NB4 (cell line): Measurements from ENCODE around the gene OS9.

Experiments used
- CTCF ChIP-seq: IDR thresholded peaks from one replicate; pipeline ENCODE4 v1.5.1; 2012; ENCODE audit warnings: low read depth, low read length
- POLR2A ChIP-seq: IDR thresholded peaks from 2 replicates; pipeline ENCODE4 v1.6.1; 2011; ENCODE audit warnings: mild to moderate bottlenecking; ENCODE audit not compliant: insufficient read length; ENCODE audit errors: extremely low read depth
- TF ChIP-seq, protein P1 (sequence below): IDR thresholded peaks from 2 replicates; pipeline ENCODE4 v1.6.1; 2011; ENCODE audit warnings: low read depth, low read length

DNA sequence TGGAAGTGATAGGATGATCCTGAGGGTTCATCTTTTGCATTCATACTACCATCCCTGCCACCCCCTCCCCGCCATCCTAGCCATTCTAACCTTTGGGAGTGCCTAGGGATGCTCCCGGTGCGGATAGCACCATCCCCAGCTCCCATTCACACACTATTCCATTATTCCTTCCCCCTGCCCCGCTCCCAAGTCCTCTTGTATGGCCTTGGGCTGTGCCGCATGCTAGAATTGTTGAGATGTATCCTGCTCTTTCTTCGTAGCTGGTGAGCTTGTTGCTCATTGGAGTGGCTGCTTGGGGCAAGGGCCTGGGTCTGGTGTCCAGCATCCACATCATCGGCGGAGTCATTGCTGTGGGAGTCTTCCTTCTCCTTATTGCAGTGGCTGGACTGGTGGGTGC lies 51.6 kb downstream of the OS9 start:
- TF ChIP-seq CTCF (no peak), POLR2A (no peak)
- TF ChIP-seq, protein P1, sequence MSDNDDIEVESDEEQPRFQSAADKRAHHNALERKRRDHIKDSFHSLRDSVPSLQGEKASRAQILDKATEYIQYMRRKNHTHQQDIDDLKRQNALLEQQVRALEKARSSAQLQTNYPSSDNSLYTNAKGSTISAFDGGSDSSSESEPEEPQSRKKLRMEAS, result no peak
